IMR-90 (cell line): ENCODE results near the gene CSDE1. TPM values are rescaled to one million over a fixed set of nuclear protein-coding genes. Genes with fewer than 3 reads are reported as not detected.

ENCODE experiments used
- ATAC-seq: fragments of 200-7000 bp; cut with Tn5 transposase; 2 replicates; pipeline ENCODE4 v1.9.1; 2020; ENCODE audit warnings: low read depth, mild to moderate bottlenecking, moderate library complexity
- BruUV-seq: library from RNA; stranded (reverse); fragments of 400-500 nt; replicated peaks from 2 replicates; lab custom pipeline; 2021; lab: Mats Ljungman, UMichigan
- CTCF ChIA-PET: fragments of 300-600 bp; formaldehyde crosslinking; extraction: SDS; loops from one replicate; lab custom pipeline; 2021; ENCODE audit warnings: antibody characterized with exemption; lab: Yijun Ruan, JAX
- POLR2A ChIA-PET: fragments of 300-600 bp; sonication (Branson Sonifier 250); formaldehyde crosslinking; loops from one replicate; lab custom pipeline; 2022; ENCODE audit warnings: antibody characterized with exemption; ENCODE audit not compliant: unreplicated experiment; lab: Charles Lee
- DNase-seq: peaks from one replicate; pipeline ENCODE4 v3.0.0; 2013
- H2AFZ ChIP-seq: replicated peaks from 2 replicates; pipeline ENCODE3; 2013; ENCODE audit warnings: low read length, mild to moderate bottlenecking; ENCODE audit not compliant: poor library complexity
- H2AK5ac ChIP-seq: 2 replicates; pipeline ENCODE4 v1.6.1; 2013; ENCODE audit warnings: low read depth, low read length, inconsistent platforms
- H2AK9ac ChIP-seq: replicated peaks from 2 replicates; pipeline ENCODE3; 2013; ENCODE audit warnings: mild to moderate bottlenecking, low read depth, low read length, moderate library complexity; ENCODE audit not compliant: poor library complexity
- H2BK120ac ChIP-seq: 2 replicates; pipeline ENCODE4 v1.6.1; 2013; ENCODE audit warnings: low read depth, low read length, inconsistent platforms
- H2BK15ac ChIP-seq: 3 replicates; pipeline ENCODE4 v1.6.1; 2013; ENCODE audit warnings: low read depth, low read length, inconsistent platforms
- H2BK20ac ChIP-seq: 2 replicates; pipeline ENCODE4 v1.6.1; 2013; ENCODE audit warnings: low read depth, mild to moderate bottlenecking, inconsistent platforms, low read length, moderate library complexity
- H2BK5ac ChIP-seq: 2 replicates; pipeline ENCODE4 v1.6.1; 2013; ENCODE audit warnings: mild to moderate bottlenecking, low read depth, low read length, inconsistent platforms; ENCODE audit not compliant: poor library complexity, severe bottlenecking
- H3K14ac ChIP-seq: replicated peaks from 2 replicates; pipeline ENCODE4 v1.6.1; 2013; ENCODE audit warnings: low read depth, low read length, inconsistent platforms
- H3K18ac ChIP-seq: 2 replicates; pipeline ENCODE4 v1.6.1; 2013; ENCODE audit warnings: low read depth, low read length, control low read depth
- H3K23ac ChIP-seq: 2 replicates; pipeline ENCODE4 v1.6.1; 2013; ENCODE audit warnings: low read depth, low read length, inconsistent platforms
- H3K27ac ChIP-seq: 2 replicates; pipeline ENCODE4 v1.5.1; 2013; ENCODE audit warnings: mild to moderate bottlenecking, control low read depth, low read length; ENCODE audit not compliant: insufficient read depth
- H3K27me3 ChIP-seq: 2 replicates; pipeline ENCODE4 v1.6.1; 2013; ENCODE audit warnings: low read length; ENCODE audit not compliant: control insufficient read depth, insufficient read depth
- H3K36me3 ChIP-seq: 2 replicates; pipeline ENCODE4 v1.6.1; 2013; ENCODE audit warnings: low read length, mixed read lengths; ENCODE audit not compliant: control insufficient read depth, insufficient read depth
- H3K4ac ChIP-seq: 2 replicates; pipeline ENCODE4 v1.6.1; 2013; ENCODE audit warnings: low read depth, low read length, inconsistent platforms
- H3K4me1 ChIP-seq: 2 replicates; pipeline ENCODE4 v1.6.1; 2013; ENCODE audit warnings: low read length, mixed read lengths; ENCODE audit not compliant: control insufficient read depth, insufficient read depth
- H3K4me2 ChIP-seq: 2 replicates; pipeline ENCODE4 v1.6.1; 2013; ENCODE audit warnings: low read depth, mild to moderate bottlenecking, control low read depth, low read length, moderate library complexity
- H3K4me3 ChIP-seq: 2 replicates; pipeline ENCODE4 v1.5.1; 2013; ENCODE audit warnings: low read depth, mild to moderate bottlenecking, control low read depth, low read length, moderate library complexity; ENCODE audit not compliant: insufficient read depth
- H3K56ac ChIP-seq: 2 replicates; pipeline ENCODE4 v1.6.1; 2013; ENCODE audit warnings: low read length, inconsistent platforms; ENCODE audit not compliant: insufficient read depth; ENCODE audit errors: extremely low read depth
- H3K79me1 ChIP-seq, 2 experiments: 2 replicates each; pipeline ENCODE4 v1.6.1; 2013; ENCODE audit warnings: low read length in 2 of 2, inconsistent platforms in 1 of 2, low read depth in 1 of 2
- H3K9ac ChIP-seq: 2 replicates; pipeline ENCODE4 v1.6.1; 2013; ENCODE audit warnings: low read depth, low read length, control low read depth
- H3K9me1 ChIP-seq: 2 replicates; pipeline ENCODE4 v1.6.1; 2013; ENCODE audit warnings: low read length, inconsistent platforms; ENCODE audit not compliant: insufficient read depth
- H3K9me3 ChIP-seq: 2 replicates; pipeline ENCODE4 v1.6.1; 2013; ENCODE audit warnings: low read length; ENCODE audit not compliant: control insufficient read depth, insufficient read depth
- H4K20me1 ChIP-seq: 2 replicates; pipeline ENCODE4 v1.6.1; 2013; ENCODE audit warnings: low read length, inconsistent platforms; ENCODE audit not compliant: insufficient read depth
- H4K5ac ChIP-seq: 2 replicates; pipeline ENCODE4 v1.6.1; 2013; ENCODE audit warnings: mild to moderate bottlenecking, low read depth, low read length, control low read depth
- H4K8ac ChIP-seq, 2 experiments: 2 replicates each; pipeline ENCODE4 v1.6.1; 2013; ENCODE audit warnings: low read depth in 2 of 2, low read length in 2 of 2, control low read depth in 1 of 2, inconsistent platforms in 1 of 2
- H4K91ac ChIP-seq: 2 replicates; pipeline ENCODE4 v1.6.1; 2013; ENCODE audit warnings: low read depth, low read length, inconsistent platforms; ENCODE audit not compliant: insufficient read depth
- CEBPB ChIP-seq: IDR thresholded peaks from 2 replicates; pipeline ENCODE4 v1.6.1; 2012; ENCODE audit warnings: low read depth, low read length, improper control_type of control experiment
- CHD1 ChIP-seq: IDR thresholded peaks from 2 replicates; pipeline ENCODE4 v1.6.1; 2012; ENCODE audit warnings: low read depth, low read length, improper control_type of control experiment
- FOS ChIP-seq: fragments of 150-350 bp; IDR thresholded peaks from 2 replicates; pipeline ENCODE4 v1.6.1; 2016; ENCODE audit warnings: low read depth, low read length
- MAFK ChIP-seq: IDR thresholded peaks from 2 replicates; pipeline ENCODE4 v1.6.1; 2012; ENCODE audit warnings: low read depth, low read length, improper control_type of control experiment
- MAZ ChIP-seq: IDR thresholded peaks from 2 replicates; pipeline ENCODE4 v1.6.1; 2012; ENCODE audit warnings: low read depth, mild to moderate bottlenecking, low read length, improper control_type of control experiment, moderate library complexity, borderline replicate concordance
- SMC3 ChIP-seq: fragments of 150-350 bp; IDR thresholded peaks from 2 replicates; pipeline ENCODE4 v1.6.1; 2016; ENCODE audit warnings: low read depth, mild to moderate bottlenecking, antibody characterized with exemption, low read length, moderate library complexity
- USF2 ChIP-seq: fragments of 150-350 bp; IDR thresholded peaks from 2 replicates; pipeline ENCODE4 v1.6.1; 2017; ENCODE audit warnings: mild to moderate bottlenecking, antibody characterized with exemption, low read length, low read depth
- WGBS, 2 experiments: methylation state at CpG; one replicate each; pipeline versions ENCODE4 v1.1.5 to v1.1.7; 2013; ENCODE audit warnings: missing lambda C conversion rate in 2 of 2; ENCODE audit not compliant: insufficient read length in 1 of 2; ENCODE audit errors: extremely low coverage in 2 of 2; 5-methylcytosine and 5-hydroxymethylcytosine counted together
- dilution Hi-C: fragments of 300-500 bp; cut with HindIII; formaldehyde crosslinking; loops from one replicate; pipeline ENCODE4 v1.14.3; 2018; ENCODE audit warnings: low sequenced_read_pairs; ENCODE audit not compliant: unreplicated experiment
- in situ Hi-C: fragments of 300-500 bp; cut with MboI; formaldehyde crosslinking; loops from 3 replicates; pipeline ENCODE4 v1.14.3; 2019; ENCODE audit warnings: low sequenced_read_pairs, inconsistent platforms, mixed read lengths
- intact Hi-C: fragments of 100-400 bp; cut with micrococcal nuclease; formaldehyde crosslinking; loops from 2 replicates; pipeline ENCODE4 v1.10.0; 2022
- polyA plus RNA-seq, 3 experiments: library from polyadenylated mRNA; depleted of rRNA; stranded (reverse); fragments of >200 nt; gene quantifications; 2 replicates each; pipeline ENCODE4 v1.2.3, GENCODE V29; 2012; ENCODE audit warnings: low replicate concordance in 1 of 3
- total RNA-seq: library from RNA; depleted of rRNA; stranded (reverse); fragments of >200 nt; gene quantifications from 2 replicates; pipeline ENCODE4 v1.2.3, GENCODE V29; 2012
- TF ChIP-seq, protein P1 (sequence below): conservative IDR thresholded peaks from 2 replicates; pipeline ENCODE4 v1.5.1; 2012; ENCODE audit warnings: mild to moderate bottlenecking, low read depth, low read length, improper control_type of control experiment

CSDE1 gene
- total and polyA plus RNA-seq, 2 of the 4 experiments (the other 2 are of a cell fraction): 190 to 879 TPM

GRCh38 chr1:114723915-114724314 lies 33.9 kb downstream of the CSDE1 start:
- no peak overlapping the region for H3K4me3 ChIP-seq
- TF ChIP-seq CHD1 (no peak), FOS (no peak), USF2 (no peak), MAZ (no peak), CEBPB (no peak), MAFK (no peak), SMC3 (no peak)
- TF ChIP-seq, protein P1, sequence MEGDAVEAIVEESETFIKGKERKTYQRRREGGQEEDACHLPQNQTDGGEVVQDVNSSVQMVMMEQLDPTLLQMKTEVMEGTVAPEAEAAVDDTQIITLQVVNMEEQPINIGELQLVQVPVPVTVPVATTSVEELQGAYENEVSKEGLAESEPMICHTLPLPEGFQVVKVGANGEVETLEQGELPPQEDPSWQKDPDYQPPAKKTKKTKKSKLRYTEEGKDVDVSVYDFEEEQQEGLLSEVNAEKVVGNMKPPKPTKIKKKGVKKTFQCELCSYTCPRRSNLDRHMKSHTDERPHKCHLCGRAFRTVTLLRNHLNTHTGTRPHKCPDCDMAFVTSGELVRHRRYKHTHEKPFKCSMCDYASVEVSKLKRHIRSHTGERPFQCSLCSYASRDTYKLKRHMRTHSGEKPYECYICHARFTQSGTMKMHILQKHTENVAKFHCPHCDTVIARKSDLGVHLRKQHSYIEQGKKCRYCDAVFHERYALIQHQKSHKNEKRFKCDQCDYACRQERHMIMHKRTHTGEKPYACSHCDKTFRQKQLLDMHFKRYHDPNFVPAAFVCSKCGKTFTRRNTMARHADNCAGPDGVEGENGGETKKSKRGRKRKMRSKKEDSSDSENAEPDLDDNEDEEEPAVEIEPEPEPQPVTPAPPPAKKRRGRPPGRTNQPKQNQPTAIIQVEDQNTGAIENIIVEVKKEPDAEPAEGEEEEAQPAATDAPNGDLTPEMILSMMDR: no peak
- H3K56ac ChIP-seq: no peak overlapping the region
- H4K8ac ChIP-seq: no peak overlapping the region
- H3K4me2 ChIP-seq: no peak overlapping the region
- no peak overlapping the region for H3K23ac ChIP-seq
- CTCF ChIA-PET: no interaction called here
- dilution Hi-C loops: no loop called here
- no peak overlapping the region for H3K27ac ChIP-seq
- peaks cover 11% of the 10 kb centered on the region for H3K4me1 ChIP-seq
- in situ Hi-C loops: loop anchor here (25.0 kb wide), 1 partner anchor 762 kb away; no protein-coding TSS in a partner anchor
- peaks cover 4% of the 10 kb centered on the region; the same call in 1 of the 2 replicates for H3K9me1 ChIP-seq
- no peak overlapping the region for H3K18ac ChIP-seq
- no peak overlapping the region for H2BK120ac ChIP-seq
- BruUV-seq: no TSS peak
- no peak for ATAC-seq
- POLR2A ChIA-PET: no interaction called here
- H4K91ac ChIP-seq: no peak overlapping the region
- WGBS, 2 experiments: no CpG with 5 or more reads among the region's 1 CpG
- H4K20me1 ChIP-seq: peaks cover 9% of the 10 kb centered on the region; the same call in 1 of the 2 replicates
- H3K14ac ChIP-seq: no peak overlapping the region
- H3K4ac ChIP-seq: no peak overlapping the region
- H2AK5ac ChIP-seq: no peak overlapping the region
- no peak overlapping the region for H2BK20ac ChIP-seq
- no peak overlapping the region for H2AFZ ChIP-seq
- peaks cover 31 to 35% of the 10 kb centered on the region in 2 experiments for H3K79me1 ChIP-seq
- no peak overlapping the region for H4K5ac ChIP-seq
- no peaks in the 10 kb centered on the region for H3K9me3 ChIP-seq
- H2BK15ac ChIP-seq: no peak overlapping the region
- intact Hi-C loops: no loop called here
- H2BK5ac ChIP-seq: peak overlapping the region; percentile 21
- no peak overlapping the region for H2AK9ac ChIP-seq
- H3K36me3 ChIP-seq: peaks cover 52% of the 10 kb centered on the region
- H3K9ac ChIP-seq: no peak overlapping the region
- no peaks in the 10 kb centered on the region for H3K27me3 ChIP-seq
- DNase-seq: no peak
